Measurements from ENCODE around the gene KRT71.

The KRT71 gene

DNA sequence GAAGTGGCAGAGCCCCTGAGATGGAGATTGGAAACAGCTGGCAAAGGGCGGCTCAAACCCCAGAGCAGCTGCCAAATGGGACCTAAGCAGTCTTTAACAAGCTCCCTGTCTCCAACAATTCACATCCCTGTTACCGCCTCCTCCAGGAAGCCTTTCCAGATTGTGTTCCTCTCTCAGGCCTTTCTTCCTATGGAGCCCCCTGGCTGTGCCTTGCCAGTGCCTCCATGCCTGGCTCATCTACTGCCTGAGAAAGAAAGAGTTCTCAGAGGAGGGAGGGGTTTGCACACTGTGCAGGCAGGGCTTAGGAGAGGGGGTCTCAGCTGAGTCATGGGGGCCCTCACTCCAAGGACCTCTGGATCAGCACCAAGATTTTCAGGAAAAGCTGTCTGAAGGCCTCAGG is 29.5 kb upstream of the KRT71 start:
- no peak for DNase-seq (ENCODE audit: low read depth)
- TF ChIP-seq, protein P1, sequence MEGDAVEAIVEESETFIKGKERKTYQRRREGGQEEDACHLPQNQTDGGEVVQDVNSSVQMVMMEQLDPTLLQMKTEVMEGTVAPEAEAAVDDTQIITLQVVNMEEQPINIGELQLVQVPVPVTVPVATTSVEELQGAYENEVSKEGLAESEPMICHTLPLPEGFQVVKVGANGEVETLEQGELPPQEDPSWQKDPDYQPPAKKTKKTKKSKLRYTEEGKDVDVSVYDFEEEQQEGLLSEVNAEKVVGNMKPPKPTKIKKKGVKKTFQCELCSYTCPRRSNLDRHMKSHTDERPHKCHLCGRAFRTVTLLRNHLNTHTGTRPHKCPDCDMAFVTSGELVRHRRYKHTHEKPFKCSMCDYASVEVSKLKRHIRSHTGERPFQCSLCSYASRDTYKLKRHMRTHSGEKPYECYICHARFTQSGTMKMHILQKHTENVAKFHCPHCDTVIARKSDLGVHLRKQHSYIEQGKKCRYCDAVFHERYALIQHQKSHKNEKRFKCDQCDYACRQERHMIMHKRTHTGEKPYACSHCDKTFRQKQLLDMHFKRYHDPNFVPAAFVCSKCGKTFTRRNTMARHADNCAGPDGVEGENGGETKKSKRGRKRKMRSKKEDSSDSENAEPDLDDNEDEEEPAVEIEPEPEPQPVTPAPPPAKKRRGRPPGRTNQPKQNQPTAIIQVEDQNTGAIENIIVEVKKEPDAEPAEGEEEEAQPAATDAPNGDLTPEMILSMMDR (IDR thresholded peaks at IDR 0.05; ENCODE audit: control insufficient read depth, extremely low read depth, insufficient read depth) = no peak
- H3K4me3 ChIP-seq (ENCODE audit: low read depth, low read length) = no peak overlapping the region

DNA sequence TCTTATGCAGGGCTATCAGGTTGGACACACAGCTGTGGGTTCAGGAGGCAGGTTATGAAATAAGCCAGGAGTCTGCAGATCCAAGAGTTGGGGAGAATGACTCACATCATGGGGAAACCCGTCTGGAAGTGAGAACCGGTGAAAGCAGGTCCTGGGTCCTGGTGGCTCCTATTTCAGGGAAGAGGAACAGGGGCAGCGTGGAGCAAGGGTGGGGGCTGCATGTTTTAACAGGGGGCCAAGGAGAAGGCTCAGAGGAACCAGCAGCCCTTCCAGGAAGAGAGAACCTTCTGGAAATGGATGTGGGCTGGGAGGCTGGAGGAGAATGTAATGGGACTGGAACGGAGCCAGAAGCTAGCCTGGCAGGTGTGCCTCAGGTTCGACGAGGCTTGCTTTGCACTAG is 28.5 kb upstream of the KRT71 start:
- TF ChIP-seq, protein P1 (IDR thresholded peaks at IDR 0.05; ENCODE audit: control insufficient read depth, extremely low read depth, insufficient read depth) = no peak
- DNase-seq (ENCODE audit: low read depth) = no peak
- H3K4me3 ChIP-seq (ENCODE audit: low read depth, low read length) = no peak overlapping the region

DNA sequence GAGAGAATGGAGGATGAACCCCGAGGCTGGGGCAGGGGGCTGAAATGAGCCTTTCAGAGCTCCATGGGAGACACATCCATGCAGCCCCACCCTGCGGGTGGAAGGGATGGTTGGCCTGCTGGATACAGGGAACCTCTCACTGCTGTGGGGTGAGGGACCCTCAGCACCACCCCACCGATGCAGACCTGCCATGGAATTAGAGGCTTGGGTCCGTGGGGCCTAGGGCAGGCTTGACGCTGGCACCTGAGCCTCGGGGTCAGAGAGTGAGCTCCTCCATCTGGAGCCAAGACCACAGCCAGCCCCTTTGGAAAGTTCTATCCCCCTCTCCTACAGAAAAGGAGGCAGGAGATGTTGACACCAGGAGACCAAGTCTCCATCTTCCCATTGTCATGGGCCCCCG is 28.1 kb upstream of the KRT71 start:
- no peak for DNase-seq (ENCODE audit: low read depth)
- no peak overlapping the region for H3K4me3 ChIP-seq (ENCODE audit: low read depth, low read length)
- TF ChIP-seq, protein P1 (IDR thresholded peaks at IDR 0.05; ENCODE audit: control insufficient read depth, extremely low read depth, insufficient read depth) = no peak

DNA sequence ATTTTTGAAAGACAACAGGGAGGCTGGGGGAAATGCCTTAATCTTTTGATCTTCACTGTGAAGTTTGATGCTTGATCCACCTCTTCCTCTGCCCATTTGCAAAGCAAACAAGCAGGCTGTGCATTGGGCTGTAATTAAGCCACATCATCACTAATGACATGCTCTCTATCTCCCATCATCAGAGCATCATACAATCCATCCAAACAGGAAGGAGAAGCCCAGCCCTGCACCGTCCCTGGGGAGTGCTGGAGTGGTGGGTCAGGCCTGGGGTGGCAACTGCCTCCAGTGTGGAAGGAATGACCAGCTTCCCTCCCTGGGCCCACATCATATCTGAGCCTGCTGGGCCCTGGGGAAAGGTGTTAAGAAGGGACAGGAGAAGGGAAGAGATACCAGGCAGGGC is 27.6 kb upstream of the KRT71 start:
- DNase-seq (ENCODE audit: low read depth) = no peak
- TF ChIP-seq, protein P1 (IDR thresholded peaks at IDR 0.05; ENCODE audit: control insufficient read depth, extremely low read depth, insufficient read depth) = no peak
- no peak overlapping the region for H3K4me3 ChIP-seq (ENCODE audit: low read depth, low read length)

DNA sequence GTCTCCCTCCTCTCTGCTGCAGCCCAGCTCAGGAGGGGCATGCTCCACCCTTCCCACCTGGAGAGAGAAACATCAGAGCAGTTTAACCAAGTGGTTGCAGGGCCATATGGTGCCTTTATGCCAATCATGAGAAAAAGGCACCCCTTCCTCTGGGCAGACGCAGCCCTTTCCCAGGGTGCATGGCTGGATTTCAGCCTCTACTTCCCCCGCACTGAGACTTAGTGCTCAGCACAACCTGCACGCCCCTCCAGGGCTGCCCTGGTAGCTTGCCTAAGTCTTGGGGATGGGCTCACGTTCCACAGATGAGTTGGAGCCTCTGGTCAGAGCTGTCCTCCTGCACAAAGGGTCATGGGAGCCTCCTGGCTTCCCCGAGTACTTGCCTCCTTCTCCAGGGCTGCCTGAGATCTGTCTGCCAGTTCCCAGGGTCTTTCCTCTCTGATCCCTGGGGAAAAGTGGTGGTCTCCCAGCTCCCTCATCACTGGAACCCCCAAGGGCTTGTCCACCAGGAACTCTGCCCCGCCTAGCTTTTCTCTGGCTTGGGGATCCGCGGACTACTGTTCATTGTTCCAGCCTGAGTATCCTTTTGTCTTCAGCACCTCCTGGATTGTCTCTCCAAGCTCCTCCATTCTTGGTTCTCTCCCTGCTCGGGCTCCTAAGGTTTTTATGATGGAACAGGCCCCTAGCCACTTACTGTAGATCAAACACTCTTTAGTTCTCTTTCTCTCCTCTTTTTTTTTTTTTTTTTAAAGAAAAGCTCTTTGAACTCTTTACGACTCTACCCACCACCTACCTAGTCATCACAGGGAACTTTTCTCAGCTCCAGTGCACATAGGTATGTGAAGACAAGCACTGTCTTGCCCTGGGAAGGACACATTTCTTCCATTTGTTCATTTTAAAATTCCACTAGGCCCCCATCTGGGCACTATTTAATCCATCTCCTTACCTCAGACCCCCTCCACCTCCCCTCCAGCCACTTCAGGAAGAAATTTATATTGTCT is 26.8 kb upstream of the KRT71 start:
- no peak for DNase-seq (ENCODE audit: low read depth)
- TF ChIP-seq, protein P1 (IDR thresholded peaks at IDR 0.05; ENCODE audit: control insufficient read depth, extremely low read depth, insufficient read depth) = no peak
- no peak overlapping the region for H3K4me3 ChIP-seq (ENCODE audit: low read depth, low read length)

DNA sequence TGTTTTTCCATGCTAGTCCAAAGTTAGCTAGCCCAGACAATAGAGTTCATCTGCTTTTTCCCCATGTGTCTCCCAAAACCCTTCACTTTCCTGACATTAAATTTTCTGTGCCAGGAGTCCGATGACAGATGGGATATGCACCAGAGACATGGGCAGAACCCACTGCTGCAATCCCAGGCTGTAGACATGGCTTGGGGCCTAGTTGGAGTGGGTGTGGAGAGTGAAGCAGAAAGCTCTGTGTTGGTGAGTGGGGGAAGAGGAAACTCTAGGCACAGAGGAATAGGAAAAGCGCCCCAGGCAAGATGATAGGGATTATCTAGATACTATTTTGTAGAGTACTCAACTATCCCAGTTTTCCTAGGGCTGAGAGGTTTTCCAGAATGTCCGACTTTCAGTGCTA is 25.5 kb upstream of the KRT71 start:
- DNase-seq (ENCODE audit: low read depth) = no peak
- H3K4me3 ChIP-seq (ENCODE audit: low read depth, low read length) = no peak overlapping the region
- TF ChIP-seq, protein P1 (IDR thresholded peaks at IDR 0.05; ENCODE audit: control insufficient read depth, extremely low read depth, insufficient read depth) = no peak

Measured in LNCaP clone FGC (cell line).